HG03439 (cell line): ENCODE measurements around the gene TUBE1.
A peak's percentile ranks its signal among the peaks of the same experiment; 100 is the strongest.
"Not testable (repeated sequence)": the region's sequence is repeated elsewhere in the genome, so short reads cannot be mapped to it uniquely, and the experiment has no call there.

Experiments used
- ATAC-seq: cut with Tn5 transposase; IDR thresholded peaks from one replicate; pipeline ENCODE4 v1.9.1; 2021; ENCODE audit warnings: mild to moderate bottlenecking, moderate library complexity; ENCODE audit not compliant: unreplicated experiment

TUBE1 gene

GRCh38 chr6:112087136-112087911, at the start of gene TUBE1, which contains the start of gene FAM229B:
TUBE1 (minus strand) TSS chr6:112087482; CDS start chr6:112087434, 48 bp downstream.
FAM229B (plus strand) TSS chr6:112087591; CDS start chr6:112099284, 11,693 bp downstream.
- peak; percentile 98 for ATAC-seq

- no peak for ATAC-seq
These were observed 43.6 kb upstream of the TUBE1 start for GRCh38 chr6:112130878-112131277.

- no peak for ATAC-seq
These were observed 40.9 kb upstream of the TUBE1 start for GRCh38 chr6:112128208-112128607.

- ATAC-seq, result no peak
These were observed 36.7 kb upstream of the TUBE1 start for GRCh38 chr6:112123982-112124381.

- no peak for ATAC-seq
These were observed 35.5 kb upstream of the TUBE1 start for GRCh38 chr6:112122756-112123155.

GRCh38 chr6:112118034-112118433, 30.8 kb upstream of the TUBE1 start:
- no peak for ATAC-seq

- ATAC-seq, result no peak
These were observed 30.3 kb upstream of the TUBE1 start for GRCh38 chr6:112117554-112117953.

GRCh38 chr6:112116221-112116620, 28.9 kb upstream of the TUBE1 start:
- ATAC-seq, result no peak

GRCh38 chr6:112114577-112115223, 27.4 kb upstream of the TUBE1 start:
- no peak for ATAC-seq

- no peak for ATAC-seq
These were observed 26.6 kb upstream of the TUBE1 start for GRCh38 chr6:112113918-112114317.

GRCh38 chr6:112113431-112113830, 26.1 kb upstream of the TUBE1 start:
- ATAC-seq, result no peak

GRCh38 chr6:112109262-112109661, 22.0 kb upstream of the TUBE1 start:
- no peak for ATAC-seq

GRCh38 chr6:112106562-112106961, 19.3 kb upstream of the TUBE1 start:
- ATAC-seq, result no peak

GRCh38 chr6:112106026-112106425, 18.7 kb upstream of the TUBE1 start:
- not testable (repeated sequence) for ATAC-seq

GRCh38 chr6:112100561-112100960, 13.3 kb upstream of the TUBE1 start:
- no peak for ATAC-seq

GRCh38 chr6:112096901-112097300, 9.6 kb upstream of the TUBE1 start:
- no peak for ATAC-seq

GRCh38 chr6:112087916-112088315, 634 bp upstream of the TUBE1 start:
- ATAC-seq, result no peak

GRCh38 chr6:112086744-112087135, 542 bp downstream of the TUBE1 start:
- peak; percentile 27 for ATAC-seq

- no peak for ATAC-seq
These were observed 1.8 kb downstream of the TUBE1 start for GRCh38 chr6:112085286-112086065.

GRCh38 chr6:112081569-112081968, 5.7 kb downstream of the TUBE1 start:
- no peak for ATAC-seq

GRCh38 chr6:112066606-112067005, 20.7 kb downstream of the TUBE1 start:
- ATAC-seq, result no peak
